CD4-positive, alpha-beta T cell treated with Interleukin-1 beta for 1 hour (primary cell): ENCODE measurements around the gene CNBP.
"Not testable (repeated sequence)": the region's sequence is repeated elsewhere in the genome, so short reads cannot be mapped to it uniquely, and the experiment has no call there.

Experiments
- DNase-seq, 2 donors: peaks; one replicate each; pipeline ENCODE4 v3.0.0-alpha.2; 2020 to 2022

Gene CNBP

GRCh38 chr3:129184784-129185542 lies 1.3 kb upstream of the CNBP start:
- not testable (repeated sequence) for DNase-seq

- no peak for DNase-seq
Observed at GRCh38 chr3:129184396-129184657, 631 bp upstream of the CNBP start.

- DNase-seq: peak; percentile 13 to 37
Observed at GRCh38 chr3:129182390-129183185, 1.1 kb downstream of the CNBP start.

DNA sequence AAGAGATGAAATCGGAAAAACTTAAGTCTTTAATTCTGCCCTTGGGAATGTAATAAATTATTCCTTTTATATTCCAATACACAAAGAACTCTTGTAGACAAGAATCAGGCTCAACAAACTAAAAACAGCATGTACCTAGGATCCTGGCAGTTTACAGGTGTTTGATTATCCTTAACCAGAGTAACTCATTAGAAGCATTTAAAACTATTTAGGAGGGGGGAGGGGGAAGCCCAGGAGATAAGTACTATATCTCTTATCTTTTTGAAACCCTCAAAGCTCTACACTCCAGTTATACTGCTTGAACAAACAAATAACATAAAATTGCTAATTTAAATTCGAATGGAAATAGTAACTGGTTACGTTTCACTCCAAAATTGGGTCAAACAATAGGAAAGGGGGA lies 1.9 kb downstream of the CNBP start:
- no peak for DNase-seq

GRCh38 chr3:129180461-129180860 lies 3.2 kb downstream of the CNBP start:
- no peak for DNase-seq

DNA sequence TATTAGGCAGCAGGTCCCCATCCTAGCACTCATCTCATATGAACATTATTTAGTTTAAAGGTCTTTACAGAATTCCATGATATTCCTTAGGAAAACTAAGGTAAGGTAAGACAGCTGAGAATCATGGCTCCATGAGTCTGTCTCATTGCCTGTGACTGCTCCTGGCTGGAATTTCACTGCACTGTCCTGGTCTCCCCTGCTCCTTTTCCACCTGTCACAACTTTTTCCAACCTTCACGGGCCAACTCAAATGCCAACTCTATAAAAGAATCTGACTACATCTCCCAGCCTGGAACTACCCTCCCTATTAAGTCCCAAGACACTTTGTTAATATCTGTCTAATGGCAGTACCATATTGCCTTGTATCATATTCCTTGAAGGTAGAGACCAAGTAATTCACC lies 7.6 kb downstream of the CNBP start:
- no peak for DNase-seq

- no peak for DNase-seq
Observed at GRCh38 chr3:129173725-129174124, 10.0 kb downstream of the CNBP start.

DNA sequence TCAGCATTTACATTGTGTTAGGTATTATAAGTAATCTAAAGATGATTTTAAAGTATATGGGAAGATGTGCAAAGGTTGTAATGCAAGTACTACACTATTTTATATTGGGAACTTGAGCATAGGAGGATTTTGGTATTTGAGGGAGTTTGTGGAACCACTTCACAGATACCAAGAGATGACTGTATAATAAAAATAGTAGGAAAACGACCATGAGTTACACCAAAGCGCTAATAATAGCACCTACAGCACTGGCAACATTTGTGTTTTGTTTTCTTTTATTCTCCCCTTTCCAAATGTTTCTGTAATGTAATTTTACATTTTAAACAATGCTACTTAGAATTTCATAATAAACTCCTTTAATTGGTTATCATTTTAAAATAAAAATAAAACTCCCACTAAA lies 10.5 kb downstream of the CNBP start:
- no peak for DNase-seq

GRCh38 chr3:129166579-129167332 lies 16.9 kb downstream of the CNBP start:
- no peak for DNase-seq

- DNase-seq: not testable (repeated sequence)
Observed at GRCh38 chr3:129165594-129165993, 18.1 kb downstream of the CNBP start.

- no peak for DNase-seq
Observed at GRCh38 chr3:129164500-129164899, 19.2 kb downstream of the CNBP start.

- DNase-seq: no peak
Observed at GRCh38 chr3:129162729-129163579, 20.7 kb downstream of the CNBP start.

GRCh38 chr3:129161860-129162271 lies 21.8 kb downstream of the CNBP start:
- DNase-seq: peak; percentile 11 to 31

DNA sequence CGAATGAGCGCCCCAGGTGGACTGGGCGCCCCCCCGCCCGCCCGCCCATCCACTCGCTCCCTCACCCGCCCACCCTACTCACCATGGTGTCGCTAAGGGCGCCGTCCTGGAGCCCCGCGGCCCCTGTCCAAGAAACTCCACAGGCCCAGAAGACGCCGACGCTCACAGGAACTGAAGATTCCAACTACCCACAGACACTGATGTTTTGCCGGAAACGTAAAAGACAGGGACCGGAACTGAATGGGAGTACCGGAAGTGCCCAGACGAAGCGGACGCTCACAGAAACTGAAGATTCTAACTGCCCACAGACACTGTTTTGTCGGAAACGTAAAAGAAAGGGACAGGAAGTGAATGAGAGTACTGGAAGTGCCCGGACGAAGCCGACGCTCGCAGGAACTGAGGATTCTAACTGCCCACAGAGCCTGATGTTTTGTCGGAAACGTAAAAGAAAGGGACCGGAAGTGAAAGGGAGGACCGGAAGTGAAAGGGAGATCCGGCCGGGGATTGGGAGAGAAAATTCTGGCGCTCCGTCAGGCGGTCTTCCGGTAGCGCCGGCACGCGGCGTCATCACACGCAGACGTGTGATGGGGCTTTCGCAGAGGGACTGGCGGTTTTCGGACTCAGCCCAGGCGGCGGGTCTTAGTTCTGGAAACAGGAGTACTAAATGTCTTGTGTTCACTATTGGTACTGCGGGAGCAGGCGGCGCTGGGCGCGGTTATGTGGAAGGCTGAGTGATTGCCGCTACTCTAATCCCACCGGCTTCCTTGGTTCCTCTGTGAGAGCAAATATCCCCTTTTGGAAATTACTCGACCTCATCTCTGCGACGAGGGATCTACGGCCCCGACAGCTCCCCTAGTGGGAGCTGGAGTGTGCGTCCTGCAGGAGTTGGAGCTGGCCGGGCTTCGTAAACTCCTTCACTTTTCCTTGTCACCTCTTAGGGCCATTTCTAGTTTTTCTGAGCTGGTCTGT lies 22.5 kb downstream of the CNBP start, which contains the start of gene ISY1:
Gene ISY1 (minus strand): TSS at position 173 of the 969 bp plus-strand sequence. CDS start 88 bp downstream, at position 85.
- peak; percentile 91 to 92 for DNase-seq

DNA sequence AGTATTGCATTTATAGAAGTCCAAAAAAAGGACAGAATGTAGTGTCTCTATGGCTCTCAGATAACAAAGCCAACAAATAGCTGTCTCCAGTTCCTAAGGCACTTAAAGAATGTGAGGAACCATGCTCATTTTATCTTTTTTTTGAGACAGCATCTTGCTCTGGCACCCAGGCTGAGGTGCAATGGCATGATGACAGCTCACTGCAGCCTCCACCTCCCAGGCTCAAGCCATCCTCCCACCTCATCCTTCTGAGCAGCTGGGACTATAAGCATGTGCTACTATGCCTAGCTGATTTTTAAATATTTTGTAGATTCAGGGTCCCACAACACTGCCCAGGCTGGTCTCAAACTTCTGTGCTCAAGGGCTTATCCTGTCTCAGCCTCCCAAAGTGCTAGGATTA lies 38.9 kb downstream of the CNBP start:
- DNase-seq: no peak

DNA sequence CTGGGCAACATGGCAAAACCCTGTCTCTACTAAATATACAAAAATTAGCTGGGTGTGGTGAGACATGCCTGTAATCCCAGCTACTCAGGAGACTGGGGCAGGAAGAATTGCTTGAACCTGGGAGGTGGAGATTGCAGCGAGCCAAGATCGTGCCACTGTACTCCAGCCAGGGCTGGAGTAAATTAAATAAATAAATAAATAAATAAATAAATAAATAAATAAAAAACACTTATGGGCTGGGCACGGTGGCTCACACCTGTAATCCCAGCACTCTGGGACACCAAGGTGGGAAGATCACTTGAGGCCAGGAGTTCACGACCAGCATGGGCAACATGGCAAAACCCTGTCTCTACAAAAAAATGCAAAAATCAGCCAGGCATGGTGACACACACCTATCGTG lies 42.7 kb downstream of the CNBP start:
- not testable (repeated sequence) for DNase-seq

GRCh38 chr3:129139911-129140310 lies 43.8 kb downstream of the CNBP start:
- no peak for DNase-seq

DNA sequence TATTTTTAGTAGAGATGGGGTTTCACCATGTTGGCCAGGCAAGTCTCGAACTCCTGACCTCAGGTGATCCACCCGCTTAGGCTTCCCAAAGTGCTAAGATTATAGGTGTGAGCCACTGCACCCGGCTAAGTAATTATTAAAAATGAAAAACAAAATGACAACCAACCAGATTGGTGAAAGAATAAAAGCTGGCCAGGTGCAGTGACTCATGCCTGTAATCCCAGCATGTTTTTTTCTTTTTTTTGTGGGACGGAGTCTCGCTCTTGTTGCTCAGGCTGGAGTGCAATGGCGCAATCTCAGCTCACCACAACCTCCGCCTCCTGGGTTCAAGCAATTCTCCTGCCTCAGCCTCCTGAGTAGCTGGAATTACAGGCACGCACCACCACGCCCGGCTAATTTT lies 47.4 kb downstream of the CNBP start:
- not testable (repeated sequence) for DNase-seq

GRCh38 chr3:129132097-129132866 lies 51.4 kb downstream of the CNBP start:
- DNase-seq: no peak

DNA sequence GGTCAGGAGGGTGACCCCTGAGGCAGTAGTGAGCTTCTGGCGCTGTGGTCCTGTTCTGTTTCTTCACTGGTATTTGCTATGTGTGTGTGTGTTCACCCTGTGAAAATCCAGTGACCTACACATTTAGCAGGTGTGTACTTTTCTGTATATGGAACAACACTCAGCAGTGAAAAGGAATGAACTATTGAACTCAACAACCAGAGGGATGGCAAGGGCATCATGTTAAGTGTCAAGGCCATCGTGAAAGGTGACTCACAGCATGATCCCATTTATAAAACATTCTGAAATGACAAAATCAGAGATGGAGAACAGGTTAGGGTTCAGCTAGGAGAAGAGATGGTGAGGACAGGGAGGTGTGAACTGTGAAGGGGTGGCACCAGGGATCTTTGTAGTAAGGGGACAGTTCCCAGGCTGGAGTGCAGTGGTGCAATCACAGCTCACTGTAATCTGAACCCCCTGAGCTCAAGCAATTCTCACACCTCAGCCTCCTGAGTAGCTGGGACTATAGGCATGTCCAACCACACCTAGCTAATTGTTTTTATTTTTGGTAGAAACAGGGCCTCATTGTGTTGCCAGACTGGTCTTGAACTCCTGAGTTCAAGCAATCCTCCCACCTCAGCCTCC lies 52.1 kb downstream of the CNBP start:
- DNase-seq: no peak
